Measurements from ENCODE around the gene PHKB. TPM values are rescaled to one million over a fixed set of nuclear protein-coding genes. Genes with fewer than 3 reads are reported as not detected.

PHKB gene
- total RNA-seq, 1 donor, result 79.3 TPM

- TF ChIP-seq, protein P1, sequence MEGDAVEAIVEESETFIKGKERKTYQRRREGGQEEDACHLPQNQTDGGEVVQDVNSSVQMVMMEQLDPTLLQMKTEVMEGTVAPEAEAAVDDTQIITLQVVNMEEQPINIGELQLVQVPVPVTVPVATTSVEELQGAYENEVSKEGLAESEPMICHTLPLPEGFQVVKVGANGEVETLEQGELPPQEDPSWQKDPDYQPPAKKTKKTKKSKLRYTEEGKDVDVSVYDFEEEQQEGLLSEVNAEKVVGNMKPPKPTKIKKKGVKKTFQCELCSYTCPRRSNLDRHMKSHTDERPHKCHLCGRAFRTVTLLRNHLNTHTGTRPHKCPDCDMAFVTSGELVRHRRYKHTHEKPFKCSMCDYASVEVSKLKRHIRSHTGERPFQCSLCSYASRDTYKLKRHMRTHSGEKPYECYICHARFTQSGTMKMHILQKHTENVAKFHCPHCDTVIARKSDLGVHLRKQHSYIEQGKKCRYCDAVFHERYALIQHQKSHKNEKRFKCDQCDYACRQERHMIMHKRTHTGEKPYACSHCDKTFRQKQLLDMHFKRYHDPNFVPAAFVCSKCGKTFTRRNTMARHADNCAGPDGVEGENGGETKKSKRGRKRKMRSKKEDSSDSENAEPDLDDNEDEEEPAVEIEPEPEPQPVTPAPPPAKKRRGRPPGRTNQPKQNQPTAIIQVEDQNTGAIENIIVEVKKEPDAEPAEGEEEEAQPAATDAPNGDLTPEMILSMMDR (IDR thresholded peaks at IDR 0.05; ENCODE audit: insufficient read depth, low read length), result no peak
- peak; percentile 5 for DNase-seq (ENCODE audit: low read depth)
- H3K4me3 ChIP-seq (ENCODE audit: low read depth, low read length), result no peak overlapping the region
Measured at GRCh38 chr16:47604306-47604705, 143.2 kb downstream of the PHKB start.

GRCh38 chr16:47611042-47611441 lies 149.9 kb downstream of the PHKB start:
- TF ChIP-seq, protein P1 (IDR thresholded peaks at IDR 0.05; ENCODE audit: insufficient read depth, low read length), result no peak
- no peak overlapping the region for H3K4me3 ChIP-seq (ENCODE audit: low read depth, low read length)
- DNase-seq (ENCODE audit: low read depth), result no peak

GRCh38 chr16:47611848-47612493 lies 150.8 kb downstream of the PHKB start:
- no peak overlapping the region for H3K4me3 ChIP-seq (ENCODE audit: low read depth, low read length)
- TF ChIP-seq, protein P1 (IDR thresholded peaks at IDR 0.05; ENCODE audit: insufficient read depth, low read length), result no peak
- no peak for DNase-seq (ENCODE audit: low read depth)

DNA sequence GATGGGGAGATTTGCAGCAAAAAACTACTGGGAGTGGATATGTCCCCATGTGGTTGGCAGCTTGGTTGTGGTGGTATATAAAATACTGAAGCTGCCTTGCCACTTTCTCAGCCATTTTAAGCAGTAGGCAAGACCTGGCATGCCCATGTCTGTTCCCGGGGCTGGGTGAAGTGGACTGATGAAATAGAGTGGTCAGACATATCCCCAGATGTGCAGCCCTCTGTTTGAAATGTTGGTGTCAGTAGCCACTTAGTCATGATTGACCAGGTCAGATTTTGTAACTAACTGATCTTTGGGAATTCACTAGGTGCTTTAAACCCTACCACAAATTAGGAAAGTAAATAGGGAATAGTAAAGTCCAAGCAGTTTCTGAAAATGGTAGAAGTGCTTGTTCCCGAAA lies 151.6 kb downstream of the PHKB start:
- DNase-seq (ENCODE audit: low read depth), result no peak
- TF ChIP-seq, protein P1 (IDR thresholded peaks at IDR 0.05; ENCODE audit: insufficient read depth, low read length), result no peak

GRCh38 chr16:47613251-47613650 lies 152.1 kb downstream of the PHKB start:
- no peak overlapping the region for H3K4me3 ChIP-seq (ENCODE audit: low read depth, low read length)
- TF ChIP-seq, protein P1 (IDR thresholded peaks at IDR 0.05; ENCODE audit: insufficient read depth, low read length), result no peak
- DNase-seq (ENCODE audit: low read depth), result no peak

More for the DNA sequence above, 151.6 kb downstream of the PHKB start:
- H3K4me3 ChIP-seq (ENCODE audit: low read depth, low read length), result no peak overlapping the region

- TF ChIP-seq, protein P1 (IDR thresholded peaks at IDR 0.05; ENCODE audit: insufficient read depth, low read length), result no peak
- H3K4me3 ChIP-seq (ENCODE audit: low read depth, low read length), result no peak overlapping the region
- peak; percentile 24 for DNase-seq (ENCODE audit: low read depth)
Measured at GRCh38 chr16:47617732-47618131, 156.6 kb downstream of the PHKB start.
